Endothelial cell of umbilical vein (primary cell): ENCODE results near the gene KIF25. TPM values are rescaled to one million over a fixed set of nuclear protein-coding genes. Genes with fewer than 3 reads are reported as not detected.

ENCODE experiments used
- BruUV-seq: library from RNA; stranded (reverse); fragments of 400-500 nt; replicated peaks from 2 replicates; lab custom pipeline; 2021; lab: Mats Ljungman, UMichigan
- CTCF ChIA-PET: fragments of 300-600, 350-600 bp; sonication (Branson Sonifier 250); formaldehyde crosslinking; loops from one replicate; lab custom pipeline; 2021; ENCODE audit warnings: antibody characterized with exemption, inconsistent platforms; lab: Charles Lee
- POLR2A ChIA-PET: fragments of 300-600, 350-600 bp; sonication (Branson Sonifier 250); formaldehyde crosslinking; loops from one replicate; lab custom pipeline; 2021; ENCODE audit warnings: antibody characterized with exemption, inconsistent platforms; lab: Charles Lee
- DNase-seq: peaks from one replicate; pipeline ENCODE4 v3.0.0-alpha.2; 2011; ENCODE audit warnings: low read depth, low spot score
- FAIRE-seq: peaks from 2 replicates; lab custom pipeline; 2011; peaks lifted over from hg19 to GRCh38; lab: Jason Lieb, UNC
- H2AFZ ChIP-seq: 2 replicates; pipeline ENCODE4 v1.6.0; 2012; ENCODE audit warnings: low read depth, low read length, control low read depth, inconsistent platforms
- H3K27ac ChIP-seq: 2 replicates; pipeline ENCODE4 v1.5.1; 2011; ENCODE audit warnings: low read depth, mild to moderate bottlenecking, control low read depth, low read length, moderate library complexity; ENCODE audit not compliant: insufficient read depth
- H3K27me3 ChIP-seq, 2 experiments: 2 replicates each; pipeline versions ENCODE4 v1.6.0 to v1.6.1; 2011; ENCODE audit warnings: low read length in 2 of 2, mixed read lengths in 1 of 2; ENCODE audit not compliant: control insufficient read depth in 2 of 2, insufficient read depth in 2 of 2
- H3K36me3 ChIP-seq, 2 experiments: 2 replicates in 1 of 2; 3 replicates in 1 of 2; pipeline ENCODE4 v1.5.1; 2011; ENCODE audit warnings: low read length in 2 of 2, mild to moderate bottlenecking in 1 of 2, moderate library complexity in 1 of 2; ENCODE audit not compliant: control insufficient read depth in 2 of 2, insufficient read depth in 2 of 2; ENCODE audit errors: extremely low read depth in 1 of 2
- H3K4me1 ChIP-seq: 3 replicates; pipeline ENCODE4 v1.5.1; 2011; ENCODE audit warnings: mild to moderate bottlenecking, low read length; ENCODE audit not compliant: control insufficient read depth, insufficient read depth; ENCODE audit errors: extremely low read depth
- H3K4me2 ChIP-seq: 2 replicates; pipeline ENCODE4 v1.6.1; 2011; ENCODE audit warnings: low read length, control low read depth, mixed read lengths; ENCODE audit not compliant: insufficient read depth
- H3K4me3 ChIP-seq, 3 experiments: fragments of 200-600 bp in 1 of 3; sonication (generic), shearing (Covaris generic) in 1 of 3; replicated peaks in 1 of 3; 2 replicates each; pipeline ENCODE4 v1.5.1; 2011 to 2016; ENCODE audit warnings: control low read depth in 3 of 3, low read length in 3 of 3, mild to moderate bottlenecking in 2 of 3, inconsistent platforms in 1 of 3, low read depth in 1 of 3, moderate library complexity in 1 of 3; ENCODE audit not compliant: insufficient read depth in 1 of 3
- H3K79me2 ChIP-seq: 2 replicates; pipeline ENCODE4 v1.6.0; 2012; ENCODE audit warnings: low read length, inconsistent platforms; ENCODE audit not compliant: control insufficient read depth, insufficient read depth
- H3K9ac ChIP-seq: replicated peaks from 2 replicates; pipeline ENCODE3; 2011; ENCODE audit warnings: low read length, control low read depth; ENCODE audit not compliant: insufficient read depth; ENCODE audit errors: extremely low read depth
- H3K9me1 ChIP-seq: replicated peaks from 3 replicates; pipeline ENCODE4 v1.6.0; 2011; ENCODE audit warnings: mild to moderate bottlenecking, low read length; ENCODE audit not compliant: control insufficient read depth, insufficient read depth; ENCODE audit errors: extremely low read depth
- H3K9me3 ChIP-seq: replicated peaks from 2 replicates; pipeline ENCODE4 v1.5.1; 2012; ENCODE audit warnings: low read length, inconsistent platforms; ENCODE audit not compliant: control insufficient read depth, insufficient read depth
- H4K20me1 ChIP-seq: replicated peaks from 2 replicates; pipeline ENCODE3; 2011; ENCODE audit warnings: mild to moderate bottlenecking, low read length; ENCODE audit not compliant: control insufficient read depth, insufficient read depth; ENCODE audit errors: extremely low read depth
- FOS ChIP-seq: IDR thresholded peaks from 2 replicates; pipeline ENCODE4 v1.6.1; 2011; ENCODE audit warnings: mild to moderate bottlenecking, low read length, moderate library complexity, borderline replicate concordance; ENCODE audit not compliant: insufficient read depth
- GATA2 ChIP-seq: IDR thresholded peaks from 2 replicates; pipeline ENCODE4 v1.7.0; 2011; ENCODE audit warnings: low read depth, mild to moderate bottlenecking, moderate library complexity, mixed read lengths, low read length; ENCODE audit not compliant: insufficient read length, insufficient read depth
- JUN ChIP-seq: IDR thresholded peaks from 2 replicates; pipeline ENCODE4 v1.6.1; 2011; ENCODE audit warnings: borderline replicate concordance, low read depth; ENCODE audit not compliant: insufficient read length, insufficient read depth
- MAX ChIP-seq: IDR thresholded peaks from 2 replicates; pipeline ENCODE4 v1.6.1; 2011; ENCODE audit not compliant: insufficient read depth, insufficient read length
- POLR2AphosphoS5 ChIP-seq: IDR thresholded peaks from 2 replicates; pipeline ENCODE4 v1.6.1; 2012; ENCODE audit warnings: low read depth, mild to moderate bottlenecking, control low read depth, low read length, moderate library complexity; ENCODE audit not compliant: insufficient read depth
- dilution Hi-C: fragments of 300-500 bp; cut with MboI; formaldehyde crosslinking; loops from one replicate; pipeline ENCODE4 v1.15.0; 2019; ENCODE audit warnings: low sequenced_read_pairs; ENCODE audit not compliant: extremely low pct_ligation_motif_present
- intact Hi-C: fragments of 100-400 bp; cut with micrococcal nuclease; formaldehyde crosslinking; loops from one replicate; pipeline ENCODE4 v1.10.0; 2022
- polyA plus RNA-seq, 4 experiments: library from polyadenylated mRNA; depleted of rRNA in 3 of 4; stranded (reverse) in 3 of 4; unstranded in 1 of 4; fragments of >200 nt; gene quantifications; 2 replicates each; pipeline versions ENCODE4 v1.2.1 to v1.2.3, GENCODE V29; 2011 to 2012; ENCODE audit warnings: missing spikeins in 1 of 4
- total RNA-seq: library from RNA; stranded (reverse); gene quantifications from 2 replicates; pipeline ENCODE4 v1.2.3, GENCODE V29; 2021

Gene KIF25
- total and polyA plus RNA-seq, 2 donors (not counting 3 experiments of a cell fraction or from before 2014, with no cell fraction given), result not detected

DNA sequence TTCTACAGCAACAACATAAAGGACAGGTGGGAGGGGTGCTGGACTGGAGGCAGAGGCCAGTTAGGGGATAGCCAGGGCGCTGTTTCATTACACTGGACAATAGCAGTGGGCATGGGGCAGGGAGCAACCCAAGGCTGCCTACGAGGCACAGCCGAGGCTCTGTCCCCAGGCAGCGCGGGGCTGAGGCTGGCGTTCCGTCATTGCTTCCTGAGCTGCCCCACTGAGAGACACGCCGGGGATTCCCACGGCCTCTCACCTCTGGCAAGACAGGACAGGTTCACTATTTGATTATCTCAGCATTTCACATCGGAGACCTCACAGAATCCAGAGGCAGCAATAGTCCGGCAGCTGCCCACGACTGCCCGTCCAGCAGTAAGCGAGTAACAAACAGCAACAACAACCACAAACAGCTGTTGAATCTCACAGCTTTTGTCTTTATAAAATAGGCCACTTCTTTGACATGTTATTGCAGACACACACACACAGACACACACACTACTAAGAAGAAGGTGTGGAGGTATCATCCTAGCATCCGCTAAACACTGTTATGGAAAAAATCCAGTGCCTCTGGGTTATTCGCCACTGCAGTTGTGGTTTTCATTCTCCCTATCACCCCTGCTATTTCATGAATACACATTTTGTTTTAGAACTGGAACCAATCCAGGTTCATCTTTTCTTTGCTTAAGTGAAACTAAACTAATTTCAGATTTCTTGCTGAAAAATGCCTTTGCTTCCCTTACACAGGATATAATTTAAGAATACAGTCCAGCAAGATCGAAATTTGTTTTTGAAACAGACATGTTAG is 19.5 kb downstream of the KIF25 start:
- Histone ChIP-seq H3K79me2 (no peaks in the 10 kb centered on the region), H4K20me1 (no peaks in the 10 kb centered on the region), H3K36me3 (no peaks in the 10 kb centered on the region), H3K9ac (no peak overlapping the region), H3K9me1 (no peaks in the 10 kb centered on the region), H3K4me1 (no peaks in the 10 kb centered on the region), H3K4me2 (no peak overlapping the region), H2AFZ (no peak overlapping the region), H3K4me3 (no peak overlapping the region), H3K27me3 (peaks cover 0 to 6% of the 10 kb centered on the region in 2 experiments), H3K27ac (no peak overlapping the region), H3K9me3 (no peaks in the 10 kb centered on the region)
- no peak for FAIRE-seq
- CTCF ChIA-PET, result no interaction called here
- intact Hi-C loops (no loop called here), dilution Hi-C loops (no loop called here)
- BruUV-seq, result no TSS peak
- DNase-seq, result no peak
- POLR2A ChIA-PET, result no interaction called here
- TF ChIP-seq GATA2 (no peak), MAX (no peak), FOS (no peak), POLR2AphosphoS5 (no peak)

DNA sequence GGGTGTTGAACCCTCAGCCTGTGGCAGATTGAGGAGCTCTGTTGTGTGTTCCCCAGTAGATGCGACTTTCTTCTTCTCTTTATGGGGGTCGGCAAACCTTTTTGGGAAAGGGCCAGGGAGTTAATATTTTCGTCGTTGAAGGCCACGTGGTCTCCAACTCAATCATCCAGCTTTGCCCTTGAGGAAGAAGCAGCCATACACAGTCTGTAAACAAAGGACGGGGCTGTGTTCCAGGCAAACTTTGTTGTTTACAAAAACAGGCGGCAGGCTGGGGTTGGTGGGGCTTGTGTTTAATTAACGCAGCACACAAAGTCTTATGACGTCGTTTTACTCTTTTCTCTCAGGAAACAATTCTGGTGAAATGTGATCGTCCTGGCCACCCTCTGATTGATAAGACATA is 20.2 kb downstream of the KIF25 start:
- Histone ChIP-seq H3K27me3 (peaks cover 0 to 6% of the 10 kb centered on the region in 2 experiments), H3K4me1 (no peaks in the 10 kb centered on the region), H3K4me3 (no peak overlapping the region), H3K9ac (no peak overlapping the region), H3K79me2 (no peaks in the 10 kb centered on the region), H3K9me3 (no peaks in the 10 kb centered on the region), H3K9me1 (no peaks in the 10 kb centered on the region), H3K27ac (no peak overlapping the region), H3K36me3 (no peaks in the 10 kb centered on the region), H3K4me2 (no peak overlapping the region), H4K20me1 (no peaks in the 10 kb centered on the region), H2AFZ (no peak overlapping the region)
- dilution Hi-C loops, result no loop called here
- ChIA-PET POLR2A (no interaction called here), CTCF (no interaction called here)
- DNase-seq, result no peak
- intact Hi-C loops, result no loop called here
- no peak for FAIRE-seq
- no peak for TF ChIP-seq JUN
- no TSS peak for BruUV-seq
